Measurements from ENCODE around the gene JMJD1C.
A peak's percentile ranks its signal among the peaks of the same experiment; 100 is the strongest.
"Not testable (repeated sequence)": the region's sequence is repeated elsewhere in the genome, so short reads cannot be mapped to it uniquely, and the experiment has no call there.

Gene JMJD1C

GRCh38 chr10:63297941-63298340 is 167.8 kb downstream of the JMJD1C start:
- DNase-seq (ENCODE audit: low spot score) = no peak

DNA sequence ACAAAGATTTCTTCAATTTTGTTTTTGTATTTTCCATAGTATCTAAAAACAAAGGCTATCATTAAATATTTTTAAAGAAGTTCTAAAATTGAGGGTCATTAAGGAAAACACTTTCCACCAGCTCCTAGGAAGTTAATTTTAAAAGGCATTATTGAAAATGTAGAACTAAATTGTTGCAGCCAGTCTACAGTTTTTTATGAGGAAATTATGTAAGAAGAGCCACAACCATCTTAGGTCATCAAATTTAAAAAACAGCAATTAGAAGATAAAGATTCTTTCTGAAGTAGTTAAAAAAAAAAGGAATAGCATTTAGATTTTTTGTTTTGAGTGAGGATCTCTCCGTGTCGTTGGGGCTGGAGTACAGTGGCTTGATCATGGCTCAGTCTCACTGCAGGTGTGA is 171.0 kb downstream of the JMJD1C start:
- no peak for DNase-seq (ENCODE audit: low spot score)

GRCh38 chr10:63292847-63293246 is 172.9 kb downstream of the JMJD1C start:
- DNase-seq (ENCODE audit: low spot score) = not testable (repeated sequence)

GRCh38 chr10:63288170-63288569 is 177.6 kb downstream of the JMJD1C start:
- no peak for DNase-seq (ENCODE audit: low spot score)

GRCh38 chr10:63286754-63287264 is 179.0 kb downstream of the JMJD1C start:
- DNase-seq (ENCODE audit: low spot score) = no peak

- DNase-seq (ENCODE audit: low spot score) = no peak
These were observed 179.4 kb downstream of the JMJD1C start for GRCh38 chr10:63286340-63286739.

GRCh38 chr10:63283901-63284300 is 181.9 kb downstream of the JMJD1C start:
- DNase-seq (ENCODE audit: low spot score) = not testable (repeated sequence)

DNA sequence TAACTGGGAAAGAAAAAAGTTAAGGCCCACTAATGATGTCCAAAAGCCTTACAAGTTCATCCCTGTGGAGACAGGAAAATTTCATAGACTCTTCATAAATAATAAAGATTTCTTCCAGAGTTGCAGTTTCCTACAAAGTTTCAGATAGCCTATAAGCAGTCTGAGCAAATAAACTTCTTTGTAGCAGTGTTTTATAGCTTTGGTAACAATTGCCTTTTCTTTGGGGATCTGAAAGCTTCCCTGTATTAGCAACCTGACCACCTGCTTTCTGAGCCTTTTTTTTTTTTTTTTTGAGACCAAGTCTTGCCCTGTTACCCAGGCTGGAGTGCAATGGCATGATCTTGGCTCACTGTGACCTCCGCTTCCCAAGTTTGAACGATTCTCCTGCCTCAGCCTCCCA is 182.7 kb downstream of the JMJD1C start:
- DNase-seq (ENCODE audit: low spot score) = no peak

GRCh38 chr10:63281967-63282366 is 183.8 kb downstream of the JMJD1C start:
- no peak for DNase-seq (ENCODE audit: low spot score)

GRCh38 chr10:63280386-63280785 is 185.4 kb downstream of the JMJD1C start:
- DNase-seq (ENCODE audit: low spot score) = no peak

GRCh38 chr10:63275094-63275493 is 190.7 kb downstream of the JMJD1C start:
- DNase-seq (ENCODE audit: low spot score) = no peak

GRCh38 chr10:63273577-63273976 is 192.2 kb downstream of the JMJD1C start:
- DNase-seq (ENCODE audit: low spot score) = peak; percentile 59

GRCh38 chr10:63268798-63269503 is 196.8 kb downstream of the JMJD1C start:
- DNase-seq (ENCODE audit: low spot score) = peak; percentile 99

- DNase-seq (ENCODE audit: low spot score) = peak; percentile 53
These were observed 197.5 kb downstream of the JMJD1C start for GRCh38 chr10:63268149-63268797.

DNA sequence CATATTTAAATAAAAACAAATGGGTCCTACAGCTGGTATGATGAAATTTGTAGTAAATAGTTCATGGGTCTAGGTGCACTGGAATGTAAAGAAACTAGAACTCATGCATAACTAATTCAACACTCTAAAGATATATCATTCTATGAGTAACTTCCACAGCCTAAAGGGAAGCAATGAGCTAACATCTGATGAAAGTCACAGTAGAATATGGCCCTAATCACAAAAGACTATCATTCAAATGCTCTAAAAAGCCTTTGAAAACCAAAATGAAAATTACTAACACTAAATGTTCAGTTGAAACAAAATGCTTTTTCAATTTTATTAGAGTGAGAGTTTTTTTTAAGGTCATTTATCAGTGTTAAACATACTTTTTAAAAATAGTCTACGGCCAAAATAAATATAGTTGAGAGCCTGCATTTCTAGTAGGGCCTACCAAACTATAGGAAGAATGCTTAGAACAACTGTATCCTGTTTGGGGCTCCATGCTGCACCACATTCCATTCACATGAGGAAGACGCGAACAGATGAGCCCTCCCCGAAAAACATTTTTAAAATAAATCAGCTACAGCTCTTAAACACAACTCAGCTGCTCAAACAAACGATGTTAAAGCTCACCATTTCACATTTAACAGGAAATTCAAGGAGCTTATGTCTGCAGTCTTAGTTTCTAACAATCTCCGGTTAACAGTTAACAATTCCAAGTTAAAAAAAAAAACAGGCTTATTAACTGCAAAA is 198.2 kb downstream of the JMJD1C start:
- peak; percentile 84 for DNase-seq (ENCODE audit: low spot score)

- peak; percentile 65 for DNase-seq (ENCODE audit: low spot score)
These were observed 199.1 kb downstream of the JMJD1C start for GRCh38 chr10:63266391-63267316.

DNA sequence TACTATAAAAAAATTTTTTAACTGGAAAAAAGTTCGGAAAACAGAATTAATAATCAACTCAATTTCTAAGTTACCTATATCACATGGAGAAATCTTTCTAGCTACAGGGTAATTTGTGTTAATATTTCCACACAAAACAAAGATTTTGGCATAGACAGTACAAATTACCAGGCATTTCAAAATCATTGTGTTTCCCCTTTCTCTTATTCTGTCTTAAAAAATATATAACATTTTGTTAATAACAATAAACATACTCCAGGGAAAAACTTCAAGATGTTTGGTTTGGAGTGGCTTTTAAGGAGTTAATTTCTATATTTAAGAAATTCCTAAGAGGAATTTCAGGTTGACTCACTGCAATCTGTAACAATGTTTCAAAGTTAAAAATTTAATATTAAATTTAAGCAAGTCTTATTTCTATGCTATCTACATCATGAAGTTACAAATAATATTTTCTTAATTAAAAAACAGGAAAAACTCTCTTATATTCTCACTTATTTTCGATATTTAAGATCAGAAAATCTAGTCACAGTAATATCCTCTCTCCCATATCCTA is 200.0 kb downstream of the JMJD1C start:
- no peak for DNase-seq (ENCODE audit: low spot score)

GRCh38 chr10:63265222-63265617 is 200.6 kb downstream of the JMJD1C start:
- peak; percentile 83 for DNase-seq (ENCODE audit: low spot score)

GRCh38 chr10:63264617-63265221 is 201.1 kb downstream of the JMJD1C start:
- no peak for DNase-seq (ENCODE audit: low spot score)

- DNase-seq (ENCODE audit: low spot score) = peak; percentile 73
These were observed 203.2 kb downstream of the JMJD1C start for GRCh38 chr10:63262430-63263073.

Measured in NAMALWA (cell line).